Heart right ventricle (tissue), 16 donors: ENCODE results near the gene PIK3CD. TPM values are rescaled to one million over a fixed set of nuclear protein-coding genes. Genes with fewer than 3 reads are reported as not detected.
A peak's percentile ranks its signal among the peaks of the same experiment; 100 is the strongest.

Experiments
- ATAC-seq, 8 donors: fragments of 200-7000 bp; cut with Tn5 transposase; one replicate each; pipeline ENCODE4 v1.9.1; 2020; ENCODE audit warnings: mild to moderate bottlenecking in 8 of 8, moderate library complexity in 8 of 8, moderate number of reproducible peaks in 1 of 8
- DNase-seq, 2 donors: peaks; one replicate each; pipeline ENCODE4 v3.0.0-alpha.2; 2020
- H3K27ac ChIP-seq, 10 donors: fragments of 200-600 bp; sonication (generic) in 2 of 10; one replicate each; pipeline versions ENCODE4 v1.5.0 to v1.8.0; 2020 to 2022; ENCODE audit warnings: mild to moderate bottlenecking in 3 of 10
- H3K27me3 ChIP-seq, 7 donors: fragments of 200-600 bp; one replicate each; pipeline ENCODE4 v1.8.0; 2021 to 2022; ENCODE audit warnings: mild to moderate bottlenecking in 2 of 7
- H3K36me3 ChIP-seq, 9 donors: fragments of 200-600 bp; sonication (generic) in 1 of 9; one replicate each; pipeline versions ENCODE4 v1.5.0 to v1.8.0; 2020 to 2022; ENCODE audit warnings: mild to moderate bottlenecking in 2 of 9
- H3K4me1 ChIP-seq, 9 donors: fragments of 200-600 bp; sonication (generic) in 1 of 9; one replicate each; pipeline versions ENCODE4 v1.5.0 to v1.8.0; 2020 to 2022; ENCODE audit warnings: mild to moderate bottlenecking in 4 of 9
- H3K4me3 ChIP-seq, 10 donors: fragments of 200-600 bp; sonication (generic) in 2 of 10; one replicate each; pipeline versions ENCODE4 v1.5.0 to v1.8.0; 2020 to 2022; ENCODE audit warnings: mild to moderate bottlenecking in 7 of 10, moderate library complexity in 2 of 10
- H3K9me3 ChIP-seq, 11 donors: fragments of 200-600 bp in 10 of 11; sonication (generic) in 2 of 11; one replicate each; pipeline versions ENCODE4 v1.5.0 to v1.8.0; 2013 to 2022; ENCODE audit warnings: mild to moderate bottlenecking in 2 of 11, control low read depth in 1 of 11, moderate library complexity in 1 of 11
- WGBS, 2 donors: extraction: QIAGEN DNeasy Blood & Tissue Kit; methylation state at CpG; one replicate each; pipeline ENCODE4 v1.1.7; 2013; ENCODE audit warnings: inconsistent platforms in 1 of 2; 5-methylcytosine and 5-hydroxymethylcytosine counted together
- intact Hi-C, 10 donors: fragments of 100-400 bp; cut with DNase I; formaldehyde crosslinking; loops; one replicate each; pipeline versions ENCODE4 v1.11.1 to v1.14.2; 2022
- polyA plus RNA-seq, 2 donors: library from polyadenylated mRNA; stranded (reverse); fragments of 200-250 nt; gene quantifications; one replicate each; pipeline ENCODE4 v1.2.3, GENCODE V29; 2013
- total RNA-seq, 10 donors: library from RNA; stranded (reverse); fragmentation: NEBNext Ultra II Directional in 3 of 10; extraction: Animal tissue kit (Norgen Biotek cat#: 25700) in 3 of 10; gene quantifications; one replicate each; pipeline versions ENCODE4 v1.2.1 to v1.2.4, GENCODE V29; 2021 to 2023
- TF ChIP-seq, protein P1 (sequence below), 9 donors: fragments of 200-600 bp; sonication (generic) in 2 of 9; IDR thresholded peaks; one replicate each; pipeline versions ENCODE4 v1.5.0 to v1.8.0; 2021 to 2022; ENCODE audit warnings: antibody characterized with exemption in 9 of 9, mild to moderate bottlenecking in 5 of 9, moderate library complexity in 1 of 9
- donor health status: Arrhythmogenic right ventricular cardiomyopathy.
- donor health status: ischemic (EF 13 %, LVEDD 7.1; RV severe dilation, severe dysfunction).
- donor health status: healthy with polysubstance abuse.
- donor health status: DM: no; HTN: yes; CAD: no.
- donor health status: DM: no; HTN: no; CAD: no.
- donor health status: ischemic (EF 25% LVEDD 6.9; RV normal size, moderate dysfunction).
- donor health status: ischemic (EF 25% LVEDD 5.7; RV mildly dilated, moderate dysfunction).
- donor health status: healthy.
- donor health status: DM: yes; HTN: yes; CAD: no.
- donor health status: Ischemic cardiomyopathy.
- donor health status: ischemic (EF 35%, LVEDD 5.7; RV mildly dilated, moderate dysfunction).
- donor health status: nonischemic (EF 11% LVEDD 7.7; RV severe dilation, severe dysfunction).
- donor health status: DM: yes; HTN: yes; CAD: no.
- donor health status: PGD.
- donor health status: ischemic (EF 29% LVEDD 5.4; RV normal size, mild dysfunction).
- donor health status: nonischemic (EF 23%, LVEDD 6.1; RV moderate dilation, normal function).

PIK3CD gene
- total and polyA plus RNA-seq, 12 donors = 1.0 to 12.1 (median 2.7) TPM

DNA sequence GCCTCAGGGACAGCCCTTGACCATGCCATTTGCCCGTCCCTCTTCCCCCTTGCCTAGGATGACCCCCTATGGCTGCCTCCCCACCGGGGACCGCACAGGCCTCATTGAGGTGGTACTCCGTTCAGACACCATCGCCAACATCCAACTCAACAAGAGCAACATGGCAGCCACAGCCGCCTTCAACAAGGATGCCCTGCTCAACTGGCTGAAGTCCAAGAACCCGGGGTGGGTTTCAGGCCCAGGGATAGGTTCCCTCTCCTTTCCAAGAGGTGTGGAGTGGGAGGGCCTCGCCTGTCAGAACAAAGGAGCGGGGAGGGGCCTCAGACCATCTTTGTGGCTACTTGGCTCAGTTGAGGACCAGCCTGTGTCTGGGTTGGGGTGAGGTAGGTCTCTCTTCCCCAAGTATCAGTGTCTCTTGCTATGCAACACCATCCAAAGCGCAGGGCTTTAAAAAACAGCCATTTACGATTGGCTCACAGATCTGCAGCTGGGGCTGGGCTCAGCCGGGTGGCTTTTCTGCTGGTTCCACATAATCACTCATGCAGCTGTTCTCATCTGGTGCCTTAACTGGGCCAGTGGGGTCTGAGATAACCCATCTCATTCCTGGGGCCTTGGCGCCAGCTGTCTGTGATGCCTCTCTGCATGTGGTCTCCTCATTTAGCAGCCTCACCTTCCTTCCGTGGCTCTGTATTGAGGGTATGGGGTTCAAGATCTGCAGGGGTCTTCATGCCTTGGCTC is 71.7 kb downstream of the PIK3CD start:
- no peak overlapping the region for H3K4me3 ChIP-seq
- TF ChIP-seq, protein P1, sequence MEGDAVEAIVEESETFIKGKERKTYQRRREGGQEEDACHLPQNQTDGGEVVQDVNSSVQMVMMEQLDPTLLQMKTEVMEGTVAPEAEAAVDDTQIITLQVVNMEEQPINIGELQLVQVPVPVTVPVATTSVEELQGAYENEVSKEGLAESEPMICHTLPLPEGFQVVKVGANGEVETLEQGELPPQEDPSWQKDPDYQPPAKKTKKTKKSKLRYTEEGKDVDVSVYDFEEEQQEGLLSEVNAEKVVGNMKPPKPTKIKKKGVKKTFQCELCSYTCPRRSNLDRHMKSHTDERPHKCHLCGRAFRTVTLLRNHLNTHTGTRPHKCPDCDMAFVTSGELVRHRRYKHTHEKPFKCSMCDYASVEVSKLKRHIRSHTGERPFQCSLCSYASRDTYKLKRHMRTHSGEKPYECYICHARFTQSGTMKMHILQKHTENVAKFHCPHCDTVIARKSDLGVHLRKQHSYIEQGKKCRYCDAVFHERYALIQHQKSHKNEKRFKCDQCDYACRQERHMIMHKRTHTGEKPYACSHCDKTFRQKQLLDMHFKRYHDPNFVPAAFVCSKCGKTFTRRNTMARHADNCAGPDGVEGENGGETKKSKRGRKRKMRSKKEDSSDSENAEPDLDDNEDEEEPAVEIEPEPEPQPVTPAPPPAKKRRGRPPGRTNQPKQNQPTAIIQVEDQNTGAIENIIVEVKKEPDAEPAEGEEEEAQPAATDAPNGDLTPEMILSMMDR (IDR thresholded peaks at IDR 0.05) = no peak
- intact Hi-C loops = loop anchor here in 8 of 10 donors (5.0 to 10.0 kb wide), 3 partner anchors 96 to 144 kb away; no protein-coding TSS in a partner anchor
- H3K9me3 ChIP-seq = peaks cover 0 to 14% (median 0%) of the 10 kb centered on the region in 11 donors
- 98% methylated on average over 14 of the region's 14 CpGs for WGBS, 2 donors
- DNase-seq (no peak), ATAC-seq (no peak)
- H3K27ac ChIP-seq = no peak overlapping the region
- peaks cover 0 to 14% (median 0%) of the 10 kb centered on the region in 9 donors for H3K4me1 ChIP-seq
- no peaks in the 10 kb centered on the region for H3K27me3 ChIP-seq
- peaks cover 0 to 96% (median 19%) of the 10 kb centered on the region in 9 donors for H3K36me3 ChIP-seq

DNA sequence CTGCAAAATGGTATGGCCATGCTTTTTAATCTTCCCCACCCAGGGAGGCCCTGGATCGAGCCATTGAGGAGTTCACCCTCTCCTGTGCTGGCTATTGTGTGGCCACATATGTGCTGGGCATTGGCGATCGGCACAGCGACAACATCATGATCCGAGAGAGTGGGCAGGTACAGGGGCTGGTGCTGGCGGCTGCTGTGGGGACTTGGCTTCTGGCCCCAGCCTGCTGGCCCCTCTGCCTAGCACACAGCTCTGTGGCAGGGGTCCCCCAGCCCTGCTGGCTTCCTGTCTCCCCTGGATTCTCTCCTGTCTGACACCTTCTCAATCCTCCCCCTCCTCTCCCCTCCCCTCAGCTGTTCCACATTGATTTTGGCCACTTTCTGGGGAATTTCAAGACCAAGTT is 72.4 kb downstream of the PIK3CD start:
- Histone ChIP-seq H3K4me3 (no peak overlapping the region), H3K9me3 (peaks cover 0 to 14% (median 0%) of the 10 kb centered on the region in 11 donors), H3K27me3 (no peaks in the 10 kb centered on the region), H3K36me3 (peaks cover 0 to 96% (median 23%) of the 10 kb centered on the region in 9 donors), H3K27ac (no peak overlapping the region), H3K4me1 (peaks cover 0 to 7% (median 0%) of the 10 kb centered on the region in 9 donors)
- no peak for ATAC-seq
- 94 to 99% methylated on average over 6 of the region's 6 CpGs for whole genome bisulfite sequencing, 2 donors
- intact Hi-C loops = loop anchor here in 8 of 10 donors (5.0 to 10.0 kb wide), 3 partner anchors 97 to 143 kb away; no protein-coding TSS in a partner anchor
- no peak for DNase-seq
- TF ChIP-seq, protein P1 (IDR thresholded peaks at IDR 0.05) = no peak

DNA sequence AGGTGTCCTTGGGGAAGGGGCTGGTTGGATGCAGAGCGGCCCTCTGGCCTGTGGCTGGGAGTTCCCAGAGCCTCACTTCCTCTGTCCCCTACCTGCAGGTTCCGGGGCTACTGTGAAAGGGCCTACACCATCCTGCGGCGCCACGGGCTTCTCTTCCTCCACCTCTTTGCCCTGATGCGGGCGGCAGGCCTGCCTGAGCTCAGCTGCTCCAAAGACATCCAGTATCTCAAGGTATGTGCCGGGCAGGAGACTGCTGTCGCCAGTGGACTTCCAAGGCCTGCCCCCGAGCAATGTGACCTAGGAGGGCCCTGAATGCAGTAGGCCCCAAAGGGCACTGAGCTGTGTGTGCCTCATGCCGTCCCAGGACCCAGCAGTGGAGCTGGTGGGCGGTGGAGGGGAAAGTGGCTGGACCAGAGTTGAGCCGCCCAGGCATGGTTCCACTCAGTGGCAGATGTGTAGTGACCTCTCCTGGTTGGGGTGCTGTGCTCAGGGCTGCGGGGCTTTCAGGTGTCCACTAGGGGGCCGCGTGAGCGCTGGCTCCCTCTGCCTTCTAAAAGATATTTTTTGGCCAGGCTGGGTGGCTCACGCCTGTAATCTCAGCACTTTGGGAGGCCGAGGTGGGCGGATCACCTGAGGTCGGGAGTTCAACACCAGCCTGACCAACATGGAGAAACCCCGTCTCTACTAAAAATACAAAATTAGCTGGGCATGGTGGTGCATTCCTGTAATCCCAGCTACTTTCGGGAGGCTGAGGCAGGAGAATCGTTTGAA is 73.4 kb downstream of the PIK3CD start:
- H3K9me3 ChIP-seq = peaks cover 0 to 14% (median 0%) of the 10 kb centered on the region in 11 donors
- peak in 7 of 8 donors; percentile 41 to 68 (median 51) for ATAC-seq
- no peak overlapping the region for H3K27ac ChIP-seq
- peak in 1 of 2 donors; percentile 59 for DNase-seq
- TF ChIP-seq, protein P1 (IDR thresholded peaks at IDR 0.05) = peak; percentile 32 to 91 (median 71)
- peaks cover 0 to 99% (median 31%) of the 10 kb centered on the region in 9 donors for H3K36me3 ChIP-seq
- intact Hi-C loops = loop anchor here in 9 of 10 donors (5.0 to 10.0 kb wide), 3 partner anchors 98 to 142 kb away; no protein-coding TSS in a partner anchor
- H3K27me3 ChIP-seq = no peaks in the 10 kb centered on the region
- no peaks in the 10 kb centered on the region for H3K4me1 ChIP-seq
- 76% methylated on average over 24 of the region's 24 CpGs for WGBS, 2 donors
- H3K4me3 ChIP-seq = no peak overlapping the region

DNA sequence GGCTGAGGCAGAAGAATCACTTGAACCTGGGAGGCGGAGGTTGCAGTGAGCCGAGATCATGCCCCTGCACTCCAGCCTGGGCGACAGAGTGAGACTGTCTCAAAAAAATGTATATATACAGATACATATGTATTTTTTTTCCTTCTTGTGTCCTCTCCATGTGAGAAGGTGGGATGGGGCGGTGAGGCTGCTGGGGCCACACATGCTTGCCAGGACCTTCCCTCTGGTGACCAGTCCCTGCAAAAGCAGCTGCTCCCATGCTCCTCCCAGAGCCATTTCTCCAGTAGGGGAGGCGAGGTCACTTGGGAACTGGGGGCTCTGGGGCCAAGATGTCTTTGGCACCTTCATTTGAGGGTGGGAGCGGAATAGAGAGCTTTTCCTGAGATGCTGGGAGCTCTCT is 74.9 kb downstream of the PIK3CD start:
- Histone ChIP-seq H3K9me3 (peaks cover 0 to 14% (median 0%) of the 10 kb centered on the region in 11 donors), H3K4me3 (no peak overlapping the region), H3K27me3 (no peaks in the 10 kb centered on the region), H3K27ac (no peak overlapping the region), H3K4me1 (peaks cover 0 to 12% (median 0%) of the 10 kb centered on the region in 9 donors), H3K36me3 (peaks cover 2 to 99% (median 45%) of the 10 kb centered on the region in 9 donors)
- intact Hi-C loops = loop anchor here in 7 of 10 donors (5.0 to 10.0 kb wide), 2 partner anchors 138 to 141 kb away; no protein-coding TSS in a partner anchor
- 91 to 95% methylated on average over 6 of the region's 6 CpGs for WGBS, 2 donors
- ATAC-seq (no peak), DNase-seq (no peak)
- TF ChIP-seq, protein P1 (IDR thresholded peaks at IDR 0.05) = no peak
